IMR-90 (cell line): ENCODE measurements around the gene DAB1. TPM values are rescaled to one million over a fixed set of nuclear protein-coding genes. Genes with fewer than 3 reads are reported as not detected.

Experiments
- ATAC-seq: fragments of 200-7000 bp; cut with Tn5 transposase; 2 replicates; pipeline ENCODE4 v1.9.1; 2020; ENCODE audit warnings: low read depth, mild to moderate bottlenecking, moderate library complexity
- BruUV-seq: library from RNA; stranded (reverse); fragments of 400-500 nt; replicated peaks from 2 replicates; lab custom pipeline; 2021; lab: Mats Ljungman, UMichigan
- CTCF ChIA-PET: fragments of 300-600 bp; formaldehyde crosslinking; extraction: SDS; loops from one replicate; lab custom pipeline; 2021; ENCODE audit warnings: antibody characterized with exemption; lab: Yijun Ruan, JAX
- POLR2A ChIA-PET: fragments of 300-600 bp; sonication (Branson Sonifier 250); formaldehyde crosslinking; loops from one replicate; lab custom pipeline; 2022; ENCODE audit warnings: antibody characterized with exemption; ENCODE audit not compliant: unreplicated experiment; lab: Charles Lee
- DNase-seq: peaks from one replicate; pipeline ENCODE4 v3.0.0; 2013
- H2AFZ ChIP-seq: replicated peaks from 2 replicates; pipeline ENCODE3; 2013; ENCODE audit warnings: low read length, mild to moderate bottlenecking; ENCODE audit not compliant: poor library complexity
- H2AK5ac ChIP-seq: 2 replicates; pipeline ENCODE4 v1.6.1; 2013; ENCODE audit warnings: low read depth, low read length, inconsistent platforms
- H2AK9ac ChIP-seq: replicated peaks from 2 replicates; pipeline ENCODE3; 2013; ENCODE audit warnings: mild to moderate bottlenecking, low read depth, low read length, moderate library complexity; ENCODE audit not compliant: poor library complexity
- H2BK120ac ChIP-seq: 2 replicates; pipeline ENCODE4 v1.6.1; 2013; ENCODE audit warnings: low read depth, low read length, inconsistent platforms
- H2BK15ac ChIP-seq: 3 replicates; pipeline ENCODE4 v1.6.1; 2013; ENCODE audit warnings: low read depth, low read length, inconsistent platforms
- H2BK20ac ChIP-seq: 2 replicates; pipeline ENCODE4 v1.6.1; 2013; ENCODE audit warnings: low read depth, mild to moderate bottlenecking, inconsistent platforms, low read length, moderate library complexity
- H2BK5ac ChIP-seq: 2 replicates; pipeline ENCODE4 v1.6.1; 2013; ENCODE audit warnings: mild to moderate bottlenecking, low read depth, low read length, inconsistent platforms; ENCODE audit not compliant: poor library complexity, severe bottlenecking
- H3K14ac ChIP-seq: replicated peaks from 2 replicates; pipeline ENCODE4 v1.6.1; 2013; ENCODE audit warnings: low read depth, low read length, inconsistent platforms
- H3K18ac ChIP-seq: 2 replicates; pipeline ENCODE4 v1.6.1; 2013; ENCODE audit warnings: low read depth, low read length, control low read depth
- H3K23ac ChIP-seq: 2 replicates; pipeline ENCODE4 v1.6.1; 2013; ENCODE audit warnings: low read depth, low read length, inconsistent platforms
- H3K27ac ChIP-seq: 2 replicates; pipeline ENCODE4 v1.5.1; 2013; ENCODE audit warnings: mild to moderate bottlenecking, control low read depth, low read length; ENCODE audit not compliant: insufficient read depth
- H3K27me3 ChIP-seq: 2 replicates; pipeline ENCODE4 v1.6.1; 2013; ENCODE audit warnings: low read length; ENCODE audit not compliant: control insufficient read depth, insufficient read depth
- H3K36me3 ChIP-seq: 2 replicates; pipeline ENCODE4 v1.6.1; 2013; ENCODE audit warnings: low read length, mixed read lengths; ENCODE audit not compliant: control insufficient read depth, insufficient read depth
- H3K4ac ChIP-seq: 2 replicates; pipeline ENCODE4 v1.6.1; 2013; ENCODE audit warnings: low read depth, low read length, inconsistent platforms
- H3K4me1 ChIP-seq: 2 replicates; pipeline ENCODE4 v1.6.1; 2013; ENCODE audit warnings: low read length, mixed read lengths; ENCODE audit not compliant: control insufficient read depth, insufficient read depth
- H3K4me2 ChIP-seq: 2 replicates; pipeline ENCODE4 v1.6.1; 2013; ENCODE audit warnings: low read depth, mild to moderate bottlenecking, control low read depth, low read length, moderate library complexity
- H3K4me3 ChIP-seq: 2 replicates; pipeline ENCODE4 v1.5.1; 2013; ENCODE audit warnings: low read depth, mild to moderate bottlenecking, control low read depth, low read length, moderate library complexity; ENCODE audit not compliant: insufficient read depth
- H3K56ac ChIP-seq: 2 replicates; pipeline ENCODE4 v1.6.1; 2013; ENCODE audit warnings: low read length, inconsistent platforms; ENCODE audit not compliant: insufficient read depth; ENCODE audit errors: extremely low read depth
- H3K79me1 ChIP-seq, 2 experiments: 2 replicates each; pipeline ENCODE4 v1.6.1; 2013; ENCODE audit warnings: low read length in 2 of 2, inconsistent platforms in 1 of 2, low read depth in 1 of 2
- H3K9ac ChIP-seq: 2 replicates; pipeline ENCODE4 v1.6.1; 2013; ENCODE audit warnings: low read depth, low read length, control low read depth
- H3K9me1 ChIP-seq: 2 replicates; pipeline ENCODE4 v1.6.1; 2013; ENCODE audit warnings: low read length, inconsistent platforms; ENCODE audit not compliant: insufficient read depth
- H3K9me3 ChIP-seq: 2 replicates; pipeline ENCODE4 v1.6.1; 2013; ENCODE audit warnings: low read length; ENCODE audit not compliant: control insufficient read depth, insufficient read depth
- H4K20me1 ChIP-seq: 2 replicates; pipeline ENCODE4 v1.6.1; 2013; ENCODE audit warnings: low read length, inconsistent platforms; ENCODE audit not compliant: insufficient read depth
- H4K5ac ChIP-seq: 2 replicates; pipeline ENCODE4 v1.6.1; 2013; ENCODE audit warnings: mild to moderate bottlenecking, low read depth, low read length, control low read depth
- H4K8ac ChIP-seq, 2 experiments: 2 replicates each; pipeline ENCODE4 v1.6.1; 2013; ENCODE audit warnings: low read depth in 2 of 2, low read length in 2 of 2, control low read depth in 1 of 2, inconsistent platforms in 1 of 2
- H4K91ac ChIP-seq: 2 replicates; pipeline ENCODE4 v1.6.1; 2013; ENCODE audit warnings: low read depth, low read length, inconsistent platforms; ENCODE audit not compliant: insufficient read depth
- BHLHE40 ChIP-seq: fragments of 150-350 bp; IDR thresholded peaks from 2 replicates; pipeline ENCODE4 v1.6.1; 2016; ENCODE audit warnings: mild to moderate bottlenecking, low read depth, low read length
- CHD1 ChIP-seq: IDR thresholded peaks from 2 replicates; pipeline ENCODE4 v1.6.1; 2012; ENCODE audit warnings: low read depth, low read length, improper control_type of control experiment
- FOS ChIP-seq: fragments of 150-350 bp; IDR thresholded peaks from 2 replicates; pipeline ENCODE4 v1.6.1; 2016; ENCODE audit warnings: low read depth, low read length
- MAZ ChIP-seq: IDR thresholded peaks from 2 replicates; pipeline ENCODE4 v1.6.1; 2012; ENCODE audit warnings: low read depth, mild to moderate bottlenecking, low read length, improper control_type of control experiment, moderate library complexity, borderline replicate concordance
- MXI1 ChIP-seq: IDR thresholded peaks from 2 replicates; pipeline ENCODE4 v1.6.1; 2012; ENCODE audit warnings: low read depth, mild to moderate bottlenecking, low read length, moderate library complexity, borderline replicate concordance
- POLR2A ChIP-seq: IDR thresholded peaks from 2 replicates; pipeline ENCODE4 v1.6.1; 2012; ENCODE audit warnings: mild to moderate bottlenecking, low read depth, low read length
- RAD21 ChIP-seq: IDR thresholded peaks from 2 replicates; pipeline ENCODE4 v1.6.1; 2012; ENCODE audit warnings: low read length, improper control_type of control experiment
- RFX5 ChIP-seq: IDR thresholded peaks from 2 replicates; pipeline ENCODE4 v1.8.0; 2012; ENCODE audit warnings: low read depth, mild to moderate bottlenecking, low read length, moderate library complexity
- SMC3 ChIP-seq: fragments of 150-350 bp; IDR thresholded peaks from 2 replicates; pipeline ENCODE4 v1.6.1; 2016; ENCODE audit warnings: low read depth, mild to moderate bottlenecking, antibody characterized with exemption, low read length, moderate library complexity
- dilution Hi-C: fragments of 300-500 bp; cut with HindIII; formaldehyde crosslinking; loops from one replicate; pipeline ENCODE4 v1.14.3; 2018; ENCODE audit warnings: low sequenced_read_pairs; ENCODE audit not compliant: unreplicated experiment
- in situ Hi-C: fragments of 300-500 bp; cut with MboI; formaldehyde crosslinking; loops from 3 replicates; pipeline ENCODE4 v1.14.3; 2019; ENCODE audit warnings: low sequenced_read_pairs, inconsistent platforms, mixed read lengths
- intact Hi-C: fragments of 100-400 bp; cut with micrococcal nuclease; formaldehyde crosslinking; loops from 2 replicates; pipeline ENCODE4 v1.10.0; 2022
- polyA plus RNA-seq, 3 experiments: library from polyadenylated mRNA; depleted of rRNA; stranded (reverse); fragments of >200 nt; gene quantifications; 2 replicates each; pipeline ENCODE4 v1.2.3, GENCODE V29; 2012; ENCODE audit warnings: low replicate concordance in 1 of 3
- total RNA-seq: library from RNA; depleted of rRNA; stranded (reverse); fragments of >200 nt; gene quantifications from 2 replicates; pipeline ENCODE4 v1.2.3, GENCODE V29; 2012
- TF ChIP-seq, protein P1 (sequence below): fragments of 150-350 bp; IDR thresholded peaks from 2 replicates; pipeline ENCODE4 v1.6.1; 2017; ENCODE audit warnings: mild to moderate bottlenecking, antibody characterized with exemption, low read length, low read depth
- TF ChIP-seq, protein P2 (sequence below): fragments of 150-350 bp; IDR thresholded peaks from 2 replicates; pipeline ENCODE4 v1.6.1; 2016; ENCODE audit warnings: low read depth, mild to moderate bottlenecking, low read length, moderate library complexity, borderline replicate concordance

DAB1 gene
- total and polyA plus RNA-seq, 2 of the 4 experiments (the other 2 are of a cell fraction), result 0.18 to 0.41 TPM

DNA sequence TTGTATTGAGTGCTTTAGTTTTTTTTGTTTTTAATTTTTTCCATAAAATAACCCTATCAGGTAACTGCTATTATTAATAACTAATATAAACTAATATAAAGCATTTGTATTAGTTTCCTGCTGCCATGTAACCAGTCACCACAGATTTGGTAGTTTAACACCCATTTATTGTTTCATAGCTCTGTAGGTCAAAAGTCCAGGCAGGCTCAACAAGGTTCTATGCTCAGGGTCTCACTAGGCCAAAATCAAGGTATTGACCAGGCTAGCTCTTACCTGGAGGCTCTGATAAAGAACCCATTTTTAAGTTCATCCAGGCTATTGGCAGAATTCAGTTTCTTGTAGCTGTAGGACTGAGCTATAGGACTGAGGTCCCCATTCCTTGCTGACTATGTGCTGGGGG, 189.4 kb downstream of the DAB1 start:
- no peak overlapping the region for H3K4me2 ChIP-seq
- dilution Hi-C loops, result no loop called here

More for the DNA sequence above, 189.4 kb downstream of the DAB1 start:
- Histone ChIP-seq H3K9me1 (no peaks in the 10 kb centered on the region), H2AFZ (no peak overlapping the region), H3K27ac (no peak overlapping the region), H2BK120ac (no peak overlapping the region), H3K14ac (no peak overlapping the region), H3K23ac (no peak overlapping the region), H4K91ac (no peak overlapping the region), H2AK5ac (no peak overlapping the region), H2BK15ac (no peak overlapping the region), H2AK9ac (no peak overlapping the region), H2BK20ac (no peak overlapping the region), H4K20me1 (no peaks in the 10 kb centered on the region), H3K36me3 (no peaks in the 10 kb centered on the region), H3K56ac (no peak overlapping the region), H4K5ac (no peak overlapping the region), H3K4ac (no peak overlapping the region), H3K9ac (no peak overlapping the region), H3K27me3 (no peaks in the 10 kb centered on the region), H2BK5ac (no peak overlapping the region), H3K18ac (no peak overlapping the region), H3K9me3 (no peaks in the 10 kb centered on the region), H3K79me1 (no peaks in the 10 kb centered on the region), H4K8ac (no peak overlapping the region), H3K4me3 (no peak overlapping the region), H3K4me1 (no peaks in the 10 kb centered on the region)
- in situ Hi-C loops, result no loop called here
- no TSS peak for BruUV-seq
- no peak for TF ChIP-seq CHD1
- TF ChIP-seq POLR2A, result no peak
- TF ChIP-seq MAZ, result no peak
- TF ChIP-seq RAD21, result no peak
- no peak for TF ChIP-seq FOS
- TF ChIP-seq, protein P1, sequence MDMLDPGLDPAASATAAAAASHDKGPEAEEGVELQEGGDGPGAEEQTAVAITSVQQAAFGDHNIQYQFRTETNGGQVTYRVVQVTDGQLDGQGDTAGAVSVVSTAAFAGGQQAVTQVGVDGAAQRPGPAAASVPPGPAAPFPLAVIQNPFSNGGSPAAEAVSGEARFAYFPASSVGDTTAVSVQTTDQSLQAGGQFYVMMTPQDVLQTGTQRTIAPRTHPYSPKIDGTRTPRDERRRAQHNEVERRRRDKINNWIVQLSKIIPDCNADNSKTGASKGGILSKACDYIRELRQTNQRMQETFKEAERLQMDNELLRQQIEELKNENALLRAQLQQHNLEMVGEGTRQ, result no peak
- TF ChIP-seq, protein P2, sequence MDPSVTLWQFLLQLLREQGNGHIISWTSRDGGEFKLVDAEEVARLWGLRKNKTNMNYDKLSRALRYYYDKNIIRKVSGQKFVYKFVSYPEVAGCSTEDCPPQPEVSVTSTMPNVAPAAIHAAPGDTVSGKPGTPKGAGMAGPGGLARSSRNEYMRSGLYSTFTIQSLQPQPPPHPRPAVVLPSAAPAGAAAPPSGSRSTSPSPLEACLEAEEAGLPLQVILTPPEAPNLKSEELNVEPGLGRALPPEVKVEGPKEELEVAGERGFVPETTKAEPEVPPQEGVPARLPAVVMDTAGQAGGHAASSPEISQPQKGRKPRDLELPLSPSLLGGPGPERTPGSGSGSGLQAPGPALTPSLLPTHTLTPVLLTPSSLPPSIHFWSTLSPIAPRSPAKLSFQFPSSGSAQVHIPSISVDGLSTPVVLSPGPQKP, result no peak
- TF ChIP-seq RFX5, result no peak
- TF ChIP-seq SMC3, result no peak
- TF ChIP-seq MXI1, result no peak
- no peak for TF ChIP-seq BHLHE40
- DNase-seq (no peak), ATAC-seq (no peak)
- CTCF ChIA-PET, result no interaction called here
- intact Hi-C loops, result no loop called here
- POLR2A ChIA-PET, result no interaction called here
